Measurements from ENCODE around the gene SSH3. TPM values are rescaled to one million over a fixed set of nuclear protein-coding genes. Genes with fewer than 3 reads are reported as not detected.
A peak's percentile ranks its signal among the peaks of the same experiment; 100 is the strongest.

The SSH3 gene
- total RNA-seq, 3 donors from 2014 or later = 28.8 to 55.2 (median 34.4) TPM

- H3K4me3 ChIP-seq = no peak overlapping the region
- TF ChIP-seq POLR2A (IDR thresholded peaks at IDR 0.05) (no peak), POLR2AphosphoS5 (IDR thresholded peaks at IDR 0.05) (no peak)
- TF ChIP-seq, protein P1, sequence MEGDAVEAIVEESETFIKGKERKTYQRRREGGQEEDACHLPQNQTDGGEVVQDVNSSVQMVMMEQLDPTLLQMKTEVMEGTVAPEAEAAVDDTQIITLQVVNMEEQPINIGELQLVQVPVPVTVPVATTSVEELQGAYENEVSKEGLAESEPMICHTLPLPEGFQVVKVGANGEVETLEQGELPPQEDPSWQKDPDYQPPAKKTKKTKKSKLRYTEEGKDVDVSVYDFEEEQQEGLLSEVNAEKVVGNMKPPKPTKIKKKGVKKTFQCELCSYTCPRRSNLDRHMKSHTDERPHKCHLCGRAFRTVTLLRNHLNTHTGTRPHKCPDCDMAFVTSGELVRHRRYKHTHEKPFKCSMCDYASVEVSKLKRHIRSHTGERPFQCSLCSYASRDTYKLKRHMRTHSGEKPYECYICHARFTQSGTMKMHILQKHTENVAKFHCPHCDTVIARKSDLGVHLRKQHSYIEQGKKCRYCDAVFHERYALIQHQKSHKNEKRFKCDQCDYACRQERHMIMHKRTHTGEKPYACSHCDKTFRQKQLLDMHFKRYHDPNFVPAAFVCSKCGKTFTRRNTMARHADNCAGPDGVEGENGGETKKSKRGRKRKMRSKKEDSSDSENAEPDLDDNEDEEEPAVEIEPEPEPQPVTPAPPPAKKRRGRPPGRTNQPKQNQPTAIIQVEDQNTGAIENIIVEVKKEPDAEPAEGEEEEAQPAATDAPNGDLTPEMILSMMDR (IDR thresholded peaks at IDR 0.05) = no peak
- no peaks in the 10 kb centered on the region for H3K36me3 ChIP-seq
- no peak overlapping the region for H3K27ac ChIP-seq
- peaks cover 0 to 10% of the 10 kb centered on the region in 2 donors for H3K9me3 ChIP-seq
- DNase-seq (ENCODE audit: low spot score in 2 of 2) = no peak
- intact Hi-C loops (cut with DNase I; ENCODE audit: low total_unique reads) = no loop called here
- H3K27me3 ChIP-seq = no peaks in the 10 kb centered on the region
- peaks cover 0 to 10% of the 10 kb centered on the region in 2 donors for H3K4me1 ChIP-seq
Measured at GRCh38 chr11:67300256-67300755, 3.0 kb upstream of the SSH3 start.

DNA sequence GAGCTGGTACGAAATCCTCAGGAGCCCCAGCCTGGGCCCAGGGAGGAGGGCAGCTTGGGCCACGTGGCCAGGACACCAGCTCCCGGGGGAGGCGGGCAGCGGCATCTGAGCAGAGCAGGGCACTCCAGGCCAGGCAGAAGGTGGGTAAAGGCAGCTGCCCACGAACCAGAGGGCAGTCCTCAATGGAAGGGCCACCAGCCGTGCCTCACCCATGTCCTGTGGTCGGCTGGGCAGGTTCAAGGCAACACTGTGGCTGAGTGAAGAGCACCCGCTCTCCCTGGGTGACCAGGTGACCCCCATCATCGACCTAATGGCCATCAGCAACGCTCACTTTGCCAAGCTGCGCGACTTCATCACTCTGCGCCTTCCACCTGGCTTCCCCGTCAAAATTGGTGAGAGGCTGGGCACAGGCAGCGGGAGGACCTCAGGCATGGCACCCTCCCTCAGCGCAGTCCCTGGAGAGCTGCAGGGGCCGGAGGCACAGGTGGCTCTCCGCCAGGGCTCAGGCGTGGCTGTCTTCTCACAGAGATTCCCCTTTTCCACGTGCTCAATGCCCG is 2.5 kb upstream of the SSH3 start:
- Histone ChIP-seq H3K4me3 (no peak overlapping the region), H3K9me3 (peaks cover 0 to 4% of the 10 kb centered on the region in 2 donors), H3K36me3 (no peaks in the 10 kb centered on the region), H3K27me3 (no peaks in the 10 kb centered on the region), H3K4me1 (peaks cover 0 to 10% of the 10 kb centered on the region in 2 donors), H3K27ac (no peak overlapping the region)
- DNase-seq (ENCODE audit: low spot score in 2 of 2) = no peak
- intact Hi-C loops (cut with DNase I; ENCODE audit: low total_unique reads) = no loop called here
- TF ChIP-seq POLR2A (IDR thresholded peaks at IDR 0.05) = no peak
- TF ChIP-seq, protein P1 (IDR thresholded peaks at IDR 0.05) = no peak
- TF ChIP-seq POLR2AphosphoS5 (IDR thresholded peaks at IDR 0.05) = no peak

DNA sequence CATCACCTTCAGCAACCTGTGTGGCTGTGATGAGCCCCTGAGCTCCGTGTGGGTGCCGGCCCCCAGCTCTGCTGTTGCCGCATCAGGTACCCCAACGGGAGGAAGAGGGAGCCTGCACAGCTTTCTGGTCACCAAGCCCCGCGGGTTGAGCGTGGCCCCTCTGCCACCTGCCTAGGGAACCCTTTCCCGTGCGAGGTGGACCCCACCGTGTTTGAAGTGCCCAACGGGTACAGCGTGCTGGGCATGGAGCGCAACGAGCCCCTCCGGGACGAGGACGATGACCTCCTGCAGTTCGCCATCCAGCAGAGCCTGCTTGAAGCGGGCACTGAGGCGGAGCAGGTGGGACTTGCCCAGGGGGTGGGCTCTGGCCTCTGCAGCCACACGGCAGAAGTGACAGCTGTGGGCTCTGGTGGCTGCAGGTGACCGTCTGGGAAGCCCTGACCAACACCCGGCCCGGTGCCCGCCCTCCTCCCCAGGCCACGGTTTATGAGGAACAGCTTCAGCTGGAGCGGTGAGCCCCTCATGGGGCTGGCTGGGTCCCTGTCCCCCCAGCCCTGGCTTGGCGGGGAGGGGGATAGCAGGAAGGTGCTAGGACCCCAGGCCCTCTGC is 1.9 kb upstream of the SSH3 start:
- intact Hi-C loops (cut with DNase I; ENCODE audit: low total_unique reads) = no loop called here
- Histone ChIP-seq H3K4me1 (peaks cover 0 to 10% of the 10 kb centered on the region in 2 donors), H3K27ac (peak overlapping the region; percentile 93), H3K9me3 (no peaks in the 10 kb centered on the region), H3K27me3 (no peaks in the 10 kb centered on the region), H3K4me3 (no peak overlapping the region), H3K36me3 (no peaks in the 10 kb centered on the region)
- DNase-seq (ENCODE audit: low spot score in 2 of 2) = peak in 1 of 2 donors; percentile 31
- TF ChIP-seq POLR2AphosphoS5 (IDR thresholded peaks at IDR 0.05) (no peak), POLR2A (IDR thresholded peaks at IDR 0.05) (no peak)
- TF ChIP-seq, protein P1 (IDR thresholded peaks at IDR 0.05) = no peak

DNA sequence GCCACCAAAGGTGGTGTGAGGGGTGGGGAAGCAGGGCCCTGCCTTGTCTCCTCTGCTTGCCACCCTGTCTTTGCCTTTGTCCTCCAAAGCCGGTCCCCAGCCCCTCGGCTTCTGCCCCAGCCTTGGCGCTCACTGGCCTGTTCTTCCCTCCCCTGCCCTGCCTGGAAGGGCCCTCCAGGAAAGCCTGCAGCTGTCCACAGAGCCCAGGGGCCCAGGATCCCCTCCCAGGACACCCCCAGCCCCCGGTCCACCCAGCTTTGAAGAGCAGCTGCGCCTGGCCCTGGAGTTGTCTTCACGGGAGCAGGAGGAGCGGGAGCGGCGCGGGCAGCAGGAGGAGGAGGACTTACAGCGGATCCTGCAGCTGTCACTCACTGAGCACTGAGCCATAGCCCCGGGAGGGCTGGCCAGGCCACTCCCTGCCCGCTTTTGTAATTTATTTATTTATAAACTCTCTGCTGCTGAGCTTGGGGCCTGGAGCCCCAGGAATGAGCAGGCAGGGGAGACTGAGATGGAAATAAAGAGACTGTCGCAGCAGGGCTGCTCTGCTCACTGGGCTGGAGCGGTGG is 1.3 kb upstream of the SSH3 start:
- intact Hi-C loops (cut with DNase I; ENCODE audit: low total_unique reads) = no loop called here
- TF ChIP-seq POLR2A (IDR thresholded peaks at IDR 0.05) (no peak), POLR2AphosphoS5 (IDR thresholded peaks at IDR 0.05) (no peak)
- TF ChIP-seq, protein P1 (IDR thresholded peaks at IDR 0.05) = no peak
- peaks cover 0 to 10% of the 10 kb centered on the region in 2 donors for H3K4me1 ChIP-seq
- H3K27me3 ChIP-seq = no peaks in the 10 kb centered on the region
- H3K27ac ChIP-seq = peak overlapping the region; percentile 93
- DNase-seq (ENCODE audit: low spot score in 2 of 2) = peak in 1 of 2 donors; percentile 80
- H3K4me3 ChIP-seq = peak overlapping the region in 2 of 3 donors; percentile 90 to 91
- H3K36me3 ChIP-seq = no peaks in the 10 kb centered on the region
- H3K9me3 ChIP-seq = no peaks in the 10 kb centered on the region

- peak overlapping the region; percentile 93 for H3K27ac ChIP-seq
- TF ChIP-seq, protein P1 (IDR thresholded peaks at IDR 0.05) = no peak
- TF ChIP-seq POLR2AphosphoS5 (IDR thresholded peaks at IDR 0.05) = no peak
- TF ChIP-seq POLR2A (IDR thresholded peaks at IDR 0.05) = no peak
- intact Hi-C loops (cut with DNase I; ENCODE audit: low total_unique reads) = no loop called here
- DNase-seq (ENCODE audit: low spot score in 2 of 2) = peak in 1 of 2 donors; percentile 58
- H3K27me3 ChIP-seq = no peaks in the 10 kb centered on the region
- H3K36me3 ChIP-seq = no peaks in the 10 kb centered on the region
- peak overlapping the region; percentile 90 to 92 (median 91) for H3K4me3 ChIP-seq
- H3K9me3 ChIP-seq = no peaks in the 10 kb centered on the region
- H3K4me1 ChIP-seq = peaks cover 0 to 10% of the 10 kb centered on the region in 2 donors
Measured at GRCh38 chr11:67302571-67303131, 679 bp upstream of the SSH3 start.

Data from breast epithelium (tissue), 4 donors.